ENCODE measurements around the gene REST.

Gene REST

DNA sequence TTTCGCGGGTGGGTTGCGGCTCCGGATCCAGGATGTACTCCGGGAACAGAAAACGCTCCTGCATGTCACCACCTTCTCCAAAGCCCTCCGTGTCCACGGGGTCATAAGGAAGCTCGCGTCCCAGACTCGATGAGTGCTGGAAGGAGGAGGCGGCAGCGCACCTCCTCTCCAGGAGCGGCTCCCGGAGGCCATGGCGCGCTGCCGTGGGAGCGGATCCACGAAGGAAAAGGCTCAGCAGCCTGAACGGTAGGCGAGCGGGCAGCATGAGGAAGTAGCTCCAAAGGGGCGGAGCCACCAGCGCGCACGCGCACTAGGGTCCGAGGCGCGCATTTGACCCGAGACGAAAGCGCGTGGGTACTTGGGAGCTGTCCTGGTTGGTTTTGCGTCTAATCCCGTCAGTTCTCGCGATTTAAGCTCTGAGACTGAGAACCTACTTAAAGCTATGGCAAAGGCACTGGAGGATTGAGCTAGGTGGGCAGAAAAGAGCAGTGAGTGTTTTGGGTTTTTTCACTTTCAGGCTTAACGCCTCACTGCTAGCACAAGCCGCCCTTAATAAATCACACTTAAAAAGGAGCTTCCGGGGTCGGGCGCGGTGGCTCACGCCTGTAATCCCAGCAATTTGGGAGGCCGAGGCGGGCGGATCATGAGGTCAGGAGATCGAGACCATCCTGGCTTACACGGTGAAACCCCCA is 69.8 kb downstream of the REST start, which contains the start of gene NOA1:
TSS of gene NOA1 (minus strand) at position 286 of the 692 bp plus-strand sequence. CDS start at position 265, 21 bp downstream.
- DNase-seq = peak; percentile 98 to 99

GRCh38 chr4:56978750-56979303 is 71.1 kb downstream of the REST start, which contains the start of gene POLR2B:
TSS of gene POLR2B (plus strand) at chr4:56978896. CDS start at chr4:56978986, 90 bp downstream.
- DNase-seq = peak; percentile 90 to 91

- DNase-seq = peak; percentile 33 to 48
These were observed 71.8 kb downstream of the REST start for GRCh38 chr4:56979421-56980072.

- no peak for DNase-seq
These were observed 74.1 kb downstream of the REST start for GRCh38 chr4:56981795-56982201.

DNA sequence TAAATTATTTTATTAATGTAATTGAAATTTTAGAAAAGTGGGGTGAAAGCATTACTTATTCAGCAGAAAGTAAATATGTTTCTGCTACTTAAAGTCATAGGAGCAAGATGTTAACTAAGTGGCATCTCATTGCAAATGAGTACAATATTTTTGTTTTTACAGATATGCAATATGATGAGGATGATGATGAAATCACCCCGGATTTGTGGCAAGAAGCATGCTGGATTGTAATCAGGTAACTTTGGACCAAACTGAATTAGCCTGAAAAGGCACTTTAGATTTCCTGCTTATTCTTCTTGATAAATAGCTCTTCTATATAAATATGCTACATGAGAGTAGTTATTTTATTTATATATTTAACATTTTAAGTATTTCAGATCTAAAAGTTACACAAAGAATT is 78.5 kb downstream of the REST start:
- DNase-seq = no peak

GRCh38 chr4:56986952-56987351 is 79.3 kb downstream of the REST start:
- no peak for DNase-seq

- no peak for DNase-seq
These were observed 82.6 kb downstream of the REST start for GRCh38 chr4:56990109-56990905.

- no peak for DNase-seq
These were observed 87.8 kb downstream of the REST start for GRCh38 chr4:56995525-56995924.

- no peak for DNase-seq
These were observed 92.1 kb downstream of the REST start for GRCh38 chr4:56999751-57000150.

DNA sequence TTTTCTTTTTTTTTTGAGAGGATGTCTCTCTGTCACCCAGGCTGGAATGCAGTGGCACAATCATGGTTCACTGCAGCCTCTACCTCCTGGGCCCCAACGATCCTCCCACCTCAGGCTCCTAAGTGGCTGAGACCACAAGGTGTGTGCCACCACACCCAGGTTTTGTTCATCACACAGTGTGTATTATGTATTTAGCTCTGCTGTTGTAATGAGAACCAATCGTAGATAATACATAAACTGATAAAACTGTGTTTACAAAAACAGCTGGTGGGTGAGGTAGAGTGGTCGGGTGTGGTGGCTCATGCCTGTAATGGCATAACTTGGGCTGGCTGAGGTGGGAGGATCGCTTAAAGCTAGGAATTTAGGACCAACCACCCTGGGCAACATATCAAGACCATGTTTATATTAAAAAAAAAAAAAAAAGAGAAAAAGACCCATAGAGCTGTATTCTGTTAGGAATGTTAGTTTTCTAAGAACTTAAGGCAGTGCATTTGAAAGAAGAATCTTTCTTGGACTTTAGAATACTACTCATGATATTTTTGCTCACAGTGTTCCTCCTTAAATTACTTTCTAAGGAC is 105.9 kb downstream of the REST start:
- no peak for DNase-seq

Measured in CD4-positive, alpha-beta T cell treated with Interleukin-1 beta for 1 hour (primary cell).